Measurements from ENCODE around the gene ST3GAL3. TPM values are rescaled to one million over a fixed set of nuclear protein-coding genes. Genes with fewer than 3 reads are reported as not detected.
A peak's percentile ranks its signal among the peaks of the same experiment; 100 is the strongest.

Gene ST3GAL3
- polyA plus RNA-seq, 2 of the 4 experiments (the other 2 are of a cell fraction): 2.5 to 4.0 TPM

GRCh38 chr1:43783096-43783670, 75.8 kb downstream of the ST3GAL3 start:
- CTCF ChIA-PET: interaction anchor here (0.9 to 1.5 kb wide), 2 partner anchors 13 to 20 kb away, joined by 3 to 5 read pairs; no protein-coding TSS in a partner anchor
- 63% methylated on average over 4 of the region's 4 CpGs for WGBS (ENCODE audit: missing lambda C conversion rate)
- no peaks in the 10 kb centered on the region for H3K9me3 ChIP-seq
- POLR2A ChIA-PET: no interaction called here
- no peak overlapping the region for H3K4me3 ChIP-seq
- TF ChIP-seq MYC (IDR thresholded peaks at IDR 0.05; ENCODE audit: borderline replicate concordance, low read length) (no peak), CBX2 (IDR thresholded peaks at IDR 0.05; ENCODE audit: borderline replicate concordance, low read depth) (no peak), RCOR1 (IDR thresholded peaks at IDR 0.05; ENCODE audit: low read depth, low read length) (no peak), HOXB5 (CRISPR knock-in tag; IDR thresholded peaks at IDR 0.05) (no peak), CBX8 (IDR thresholded peaks at IDR 0.05) (no peak), NPAS2 (CRISPR knock-in tag; IDR thresholded peaks at IDR 0.05; ENCODE audit: borderline replicate concordance) (no peak), FOSB (CRISPR knock-in tag; IDR thresholded peaks at IDR 0.05) (no peak), HOXA7 (CRISPR knock-in tag; IDR thresholded peaks at IDR 0.05) (no peak), CHD2 (IDR thresholded peaks at IDR 0.05; ENCODE audit: low read length, partially characterized antibody) (no peak), TP53 (CRISPR knock-in tag; IDR thresholded peaks at IDR 0.05) (no peak), CHD4 (IDR thresholded peaks at IDR 0.05; ENCODE audit: borderline replicate concordance) (no peak), RNF2 (IDR thresholded peaks at IDR 0.05; ENCODE audit: borderline replicate concordance, low read depth) (no peak), NFE2L2 (conservative IDR thresholded peaks at IDR 0.05; ENCODE audit: low read length) (no peak), NR3C1 (IDR thresholded peaks at IDR 0.05) (no peak), KDM5A (IDR thresholded peaks at IDR 0.05) (no peak), ZSCAN20 (CRISPR knock-in tag; IDR thresholded peaks at IDR 0.05) (no peak), ZC3H11A (IDR thresholded peaks at IDR 0.05) (no peak), USF2 (IDR thresholded peaks at IDR 0.05) (no peak)
- TF ChIP-seq, protein P1, sequence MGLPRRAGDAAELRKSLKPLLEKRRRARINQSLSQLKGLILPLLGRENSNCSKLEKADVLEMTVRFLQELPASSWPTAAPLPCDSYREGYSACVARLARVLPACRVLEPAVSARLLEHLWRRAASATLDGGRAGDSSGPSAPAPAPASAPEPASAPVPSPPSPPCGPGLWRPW (IDR thresholded peaks at IDR 0.05): no peak
- FAIRE-seq (no peak), ATAC-seq (peak; percentile 55 to 61; a peak in 5 of 6 replicates), DNase-seq (ENCODE audit: low read depth in 1 of 2, low spot score in 1 of 2) (no peak)
- peaks cover 41% of the 10 kb centered on the region for H3K4me1 ChIP-seq
- peak overlapping the region; percentile 74 for H3K4me2 ChIP-seq
- peak overlapping the region; percentile 78 to 84 for H3K27ac ChIP-seq

DNA sequence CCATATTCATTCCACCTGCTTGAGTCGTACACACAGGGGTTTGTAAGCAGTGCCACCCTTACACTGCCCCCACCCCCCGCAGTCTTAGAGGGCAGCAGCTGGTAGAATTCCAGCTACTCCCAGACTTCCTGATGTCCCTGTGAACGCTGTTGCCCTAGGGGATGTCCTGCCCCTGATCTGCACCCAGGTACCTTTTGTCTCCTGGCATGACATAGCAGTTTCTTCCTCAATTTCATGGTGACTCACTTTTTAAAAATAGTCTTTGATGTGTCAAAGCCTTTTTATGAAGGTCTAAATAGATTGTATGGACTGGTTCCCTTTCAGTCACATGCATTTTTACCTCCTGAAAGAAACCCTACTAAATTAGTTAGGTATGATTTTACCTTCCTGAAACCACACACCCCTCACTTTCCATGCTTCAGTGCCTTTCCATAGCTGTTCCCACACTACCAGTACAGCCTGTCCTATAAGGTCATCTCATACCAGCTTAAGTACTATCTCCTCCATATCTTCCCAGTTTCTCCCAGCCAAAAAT, 76.4 kb downstream of the ST3GAL3 start:
- peak overlapping the region; percentile 74 for H3K4me2 ChIP-seq
- 13% methylated on average over 3 of the region's 3 CpGs for WGBS (ENCODE audit: missing lambda C conversion rate)
- FAIRE-seq: no peak
- ATAC-seq: peak; percentile 85 to 90
- H3K9me3 ChIP-seq: no peaks in the 10 kb centered on the region
- peak; percentile 89 for TF ChIP-seq NFE2L2 (conservative IDR thresholded peaks at IDR 0.05; ENCODE audit: low read length)
- no peak for TF ChIP-seq TFCP2L1 (CRISPR knock-in tag; IDR thresholded peaks at IDR 0.05)
- no peak for TF ChIP-seq RNF2 (IDR thresholded peaks at IDR 0.05; ENCODE audit: borderline replicate concordance, low read depth)
- TF ChIP-seq EHMT2 (IDR thresholded peaks at IDR 0.05; ENCODE audit: low read depth): no peak
- TF ChIP-seq HEYL (CRISPR knock-in tag; IDR thresholded peaks at IDR 0.05): no peak
- TF ChIP-seq JUNB (IDR thresholded peaks at IDR 0.05): peak; percentile 22; the same call in 1 of the 2 replicates
- TF ChIP-seq FOSL2 (IDR thresholded peaks at IDR 0.05): no peak
- TF ChIP-seq FOSL2 (CRISPR knock-in tag; IDR thresholded peaks at IDR 0.05): peak; percentile 69
- peak; percentile 30 to 33; a peak in 2 of 5 replicates for TF ChIP-seq EP300 (IDR thresholded peaks at IDR 0.05)
- TF ChIP-seq ELK1 (IDR thresholded peaks at IDR 0.05; ENCODE audit: low read depth, low read length): no peak
- no peak for TF ChIP-seq ZC3H11A (IDR thresholded peaks at IDR 0.05)
- peak; percentile 93 for TF ChIP-seq MAFK (IDR thresholded peaks at IDR 0.05; ENCODE audit: partially characterized antibody)
- TF ChIP-seq MAZ (IDR thresholded peaks at IDR 0.05; ENCODE audit: borderline replicate concordance, low read depth, low read length): no peak
- POLR2A ChIA-PET: no interaction called here
- DNase-seq (ENCODE audit: low read depth in 1 of 2, low spot score in 1 of 2): peak; percentile 40 to 86
- peak overlapping the region; percentile 78 to 84 for H3K27ac ChIP-seq
- H3K4me1 ChIP-seq: peaks cover 41% of the 10 kb centered on the region
- CTCF ChIA-PET: interaction anchor here (0.9 to 1.5 kb wide), 2 partner anchors 14 to 20 kb away, joined by 3 to 5 read pairs; no protein-coding TSS in a partner anchor
- H3K4me3 ChIP-seq: no peak overlapping the region
